ENCODE measurements around the gene KCNK4. TPM values are rescaled to one million over a fixed set of nuclear protein-coding genes. Genes with fewer than 3 reads are reported as not detected.

Gene KCNK4
- total and polyA plus RNA-seq, 11 donors, result not detected

DNA sequence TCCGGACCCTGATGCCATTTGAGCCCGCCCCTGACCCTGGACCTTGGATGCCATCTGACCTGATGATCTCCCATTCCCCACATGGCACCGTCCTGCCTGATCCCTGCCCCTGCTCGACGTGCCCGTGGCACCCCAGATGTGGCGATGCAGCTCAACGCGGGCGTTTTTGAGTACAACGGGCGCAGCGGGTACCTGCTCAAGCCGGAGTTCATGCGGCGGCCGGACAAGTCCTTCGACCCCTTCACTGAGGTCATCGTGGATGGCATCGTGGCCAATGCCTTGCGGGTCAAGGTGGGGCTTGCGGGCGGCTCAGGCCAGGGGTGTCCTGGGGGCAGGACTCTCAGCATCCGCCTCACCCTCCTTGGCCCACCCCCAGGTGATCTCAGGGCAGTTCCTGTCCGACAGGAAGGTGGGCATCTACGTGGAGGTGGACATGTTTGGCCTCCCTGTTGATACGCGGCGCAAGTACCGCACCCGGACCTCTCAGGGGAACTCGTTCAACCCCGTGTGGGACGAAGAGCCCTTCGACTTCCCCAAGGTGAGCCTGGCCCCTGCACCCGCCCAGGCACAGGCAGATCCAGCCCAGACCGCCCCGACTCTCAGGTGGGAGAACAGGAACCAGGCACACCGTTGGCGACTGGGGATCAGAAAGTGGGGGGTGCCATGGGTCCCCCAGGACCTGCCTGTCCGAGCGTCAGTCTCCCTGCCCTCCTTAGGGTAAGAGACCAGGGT is 28.7 kb upstream of the KCNK4 start:
- intact Hi-C loops (cut with DNase I), result no loop called here
- Histone ChIP-seq H3K36me3 (peaks cover 0 to 96% (median 79%) of the 10 kb centered on the region in 9 donors), H3K4me1 (peaks cover 0 to 9% (median 6%) of the 10 kb centered on the region in 12 donors), H3K4me3 (no peak overlapping the region), H3K9me3 (no peaks in the 10 kb centered on the region), H3K27ac (no peak overlapping the region), H3K27me3 (no peaks in the 10 kb centered on the region)
- ATAC-seq, result no peak
- TF ChIP-seq, protein P1, sequence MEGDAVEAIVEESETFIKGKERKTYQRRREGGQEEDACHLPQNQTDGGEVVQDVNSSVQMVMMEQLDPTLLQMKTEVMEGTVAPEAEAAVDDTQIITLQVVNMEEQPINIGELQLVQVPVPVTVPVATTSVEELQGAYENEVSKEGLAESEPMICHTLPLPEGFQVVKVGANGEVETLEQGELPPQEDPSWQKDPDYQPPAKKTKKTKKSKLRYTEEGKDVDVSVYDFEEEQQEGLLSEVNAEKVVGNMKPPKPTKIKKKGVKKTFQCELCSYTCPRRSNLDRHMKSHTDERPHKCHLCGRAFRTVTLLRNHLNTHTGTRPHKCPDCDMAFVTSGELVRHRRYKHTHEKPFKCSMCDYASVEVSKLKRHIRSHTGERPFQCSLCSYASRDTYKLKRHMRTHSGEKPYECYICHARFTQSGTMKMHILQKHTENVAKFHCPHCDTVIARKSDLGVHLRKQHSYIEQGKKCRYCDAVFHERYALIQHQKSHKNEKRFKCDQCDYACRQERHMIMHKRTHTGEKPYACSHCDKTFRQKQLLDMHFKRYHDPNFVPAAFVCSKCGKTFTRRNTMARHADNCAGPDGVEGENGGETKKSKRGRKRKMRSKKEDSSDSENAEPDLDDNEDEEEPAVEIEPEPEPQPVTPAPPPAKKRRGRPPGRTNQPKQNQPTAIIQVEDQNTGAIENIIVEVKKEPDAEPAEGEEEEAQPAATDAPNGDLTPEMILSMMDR (IDR thresholded peaks at IDR 0.05), result no peak
- DNase-seq, result peak in 1 of 5 donors; percentile 28
- 94 to 96% (median 96%) methylated on average over 25 to 42 of the region's 42 CpGs for WGBS, 4 donors

DNA sequence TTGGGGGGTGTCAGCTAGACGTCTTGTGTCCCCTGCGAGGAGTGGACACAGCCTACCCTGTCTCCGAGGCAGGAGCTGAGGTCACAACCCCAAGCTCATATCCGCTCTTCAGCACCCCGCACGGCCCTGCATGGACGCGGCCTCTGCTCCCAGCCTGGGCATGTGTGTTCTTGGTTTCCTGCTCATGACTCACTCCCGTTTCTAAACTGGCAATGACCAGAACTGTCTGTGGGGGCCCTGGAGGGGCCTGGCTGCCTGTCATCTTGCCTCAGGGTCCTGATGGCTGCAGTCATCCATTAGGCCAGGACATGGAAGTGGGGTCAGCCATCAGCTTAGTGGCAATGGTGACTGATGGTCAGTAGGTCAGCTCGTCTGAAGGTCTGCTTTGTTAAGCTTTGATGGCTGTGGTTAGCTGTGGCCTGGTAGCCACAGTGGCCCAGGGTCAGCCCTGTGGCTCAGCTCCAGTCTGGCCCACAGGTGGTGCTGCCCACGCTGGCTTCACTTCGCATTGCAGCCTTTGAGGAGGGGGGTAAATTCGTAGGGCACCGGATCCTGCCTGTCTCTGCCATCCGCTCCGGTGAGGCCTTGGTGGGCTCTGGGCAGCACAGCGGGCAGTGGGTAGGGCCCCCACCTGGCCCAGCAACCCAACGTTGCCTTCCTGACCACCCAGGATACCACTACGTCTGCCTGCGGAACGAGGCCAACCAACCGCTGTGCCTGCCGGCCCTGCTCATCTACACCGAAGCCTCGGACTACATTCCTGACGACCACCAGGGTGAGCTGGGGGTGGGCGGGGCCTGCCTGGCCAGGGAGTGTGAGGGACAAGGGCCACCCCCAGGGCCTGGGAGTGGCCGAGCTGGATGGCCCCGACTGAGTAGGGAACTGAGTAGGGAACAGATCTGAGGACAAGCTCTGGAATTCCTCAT is 27.8 kb upstream of the KCNK4 start:
- ATAC-seq (no peak), DNase-seq (no peak)
- Histone ChIP-seq H3K27me3 (no peaks in the 10 kb centered on the region), H3K9me3 (no peaks in the 10 kb centered on the region), H3K27ac (no peak overlapping the region), H3K4me1 (peaks cover 0 to 17% (median 14%) of the 10 kb centered on the region in 12 donors), H3K4me3 (no peak overlapping the region), H3K36me3 (peaks cover 0 to 87% (median 71%) of the 10 kb centered on the region in 9 donors)
- no peak for TF ChIP-seq POLR2A (IDR thresholded peaks at IDR 0.05)
- TF ChIP-seq, protein P1 (IDR thresholded peaks at IDR 0.05), result no peak
- intact Hi-C loops (cut with DNase I), result no loop called here
- 85 to 87% (median 86%) methylated on average over 16 to 29 of the region's 29 CpGs for WGBS, 4 donors

DNA sequence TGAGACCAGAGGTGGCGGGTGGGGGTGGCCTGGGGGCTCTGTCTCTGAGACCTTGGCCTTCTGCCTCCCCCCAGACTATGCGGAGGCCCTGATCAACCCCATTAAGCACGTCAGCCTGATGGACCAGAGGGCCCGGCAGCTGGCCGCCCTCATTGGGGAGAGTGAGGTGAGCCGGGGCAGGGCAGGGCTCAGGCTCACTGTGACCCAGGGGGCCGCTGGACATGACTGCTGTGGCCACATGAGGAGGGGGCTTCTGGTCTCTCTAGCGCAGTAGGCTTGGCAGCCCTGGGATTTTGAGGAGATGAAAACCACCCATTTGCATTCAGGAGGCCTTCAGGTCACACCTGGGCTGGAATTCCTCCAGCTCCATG is 27.2 kb upstream of the KCNK4 start:
- H3K36me3 ChIP-seq, result peaks cover 0 to 81% (median 64%) of the 10 kb centered on the region in 9 donors
- intact Hi-C loops (cut with DNase I), result no loop called here
- H3K4me3 ChIP-seq, result no peak overlapping the region
- no peaks in the 10 kb centered on the region for H3K27me3 ChIP-seq
- TF ChIP-seq, protein P1 (IDR thresholded peaks at IDR 0.05), result no peak
- TF ChIP-seq POLR2A (IDR thresholded peaks at IDR 0.05), result no peak
- H3K27ac ChIP-seq, result no peak overlapping the region
- H3K9me3 ChIP-seq, result no peaks in the 10 kb centered on the region
- DNase-seq (no peak), ATAC-seq (no peak)
- peaks cover 2 to 24% (median 20%) of the 10 kb centered on the region in 12 donors for H3K4me1 ChIP-seq
- 94 to 96% (median 95%) methylated on average over 8 of the region's 8 CpGs for WGBS, 4 donors

DNA sequence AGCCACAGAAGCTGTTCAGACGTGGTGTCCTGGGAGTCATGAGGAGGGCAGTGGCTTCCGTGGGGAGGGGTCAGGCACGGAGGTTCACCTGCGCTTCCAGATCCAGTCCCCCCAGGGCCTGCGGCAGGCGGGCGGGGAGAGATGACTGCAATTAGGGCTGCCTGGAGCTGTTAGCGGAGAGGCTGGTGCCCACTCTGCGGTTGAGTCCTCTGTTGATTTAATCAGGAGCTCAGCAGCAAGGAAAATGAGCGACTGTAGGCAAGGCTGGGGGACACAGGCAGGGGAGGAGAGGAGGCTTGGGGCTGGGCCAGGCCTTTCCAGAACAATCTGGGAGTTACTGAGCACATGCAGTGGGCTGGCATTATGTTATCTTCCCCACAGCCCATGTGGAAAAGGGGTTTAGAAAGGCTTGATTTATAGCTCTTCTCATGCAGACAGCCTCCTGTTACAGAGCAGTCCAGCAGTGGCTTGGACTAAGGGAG is 26.7 kb upstream of the KCNK4 start:
- Histone ChIP-seq H3K4me3 (no peak overlapping the region), H3K27me3 (no peaks in the 10 kb centered on the region), H3K36me3 (peaks cover 0 to 76% (median 59%) of the 10 kb centered on the region in 9 donors), H3K9me3 (no peaks in the 10 kb centered on the region), H3K27ac (no peak overlapping the region), H3K4me1 (peaks cover 2 to 27% (median 24%) of the 10 kb centered on the region in 12 donors)
- DNase-seq (no peak), ATAC-seq (no peak)
- no peak for TF ChIP-seq POLR2A (IDR thresholded peaks at IDR 0.05)
- TF ChIP-seq, protein P1 (IDR thresholded peaks at IDR 0.05), result no peak
- 89 to 97% (median 95%) methylated on average over 9 to 10 of the region's 10 CpGs for WGBS, 4 donors
- intact Hi-C loops (cut with DNase I), result no loop called here
